GM21381 (cell line): ENCODE data around the gene TMEM140.
A peak's percentile ranks its signal among the peaks of the same experiment; 100 is the strongest.
"Not testable (repeated sequence)": the region's sequence is repeated elsewhere in the genome, so short reads cannot be mapped to it uniquely, and the experiment has no call there.

ENCODE experiments used
- ATAC-seq: cut with Tn5 transposase; IDR thresholded peaks from one replicate; pipeline ENCODE4 v1.9.1; 2021; ENCODE audit warnings: mild to moderate bottlenecking, moderate library complexity; ENCODE audit not compliant: unreplicated experiment

The TMEM140 gene

DNA sequence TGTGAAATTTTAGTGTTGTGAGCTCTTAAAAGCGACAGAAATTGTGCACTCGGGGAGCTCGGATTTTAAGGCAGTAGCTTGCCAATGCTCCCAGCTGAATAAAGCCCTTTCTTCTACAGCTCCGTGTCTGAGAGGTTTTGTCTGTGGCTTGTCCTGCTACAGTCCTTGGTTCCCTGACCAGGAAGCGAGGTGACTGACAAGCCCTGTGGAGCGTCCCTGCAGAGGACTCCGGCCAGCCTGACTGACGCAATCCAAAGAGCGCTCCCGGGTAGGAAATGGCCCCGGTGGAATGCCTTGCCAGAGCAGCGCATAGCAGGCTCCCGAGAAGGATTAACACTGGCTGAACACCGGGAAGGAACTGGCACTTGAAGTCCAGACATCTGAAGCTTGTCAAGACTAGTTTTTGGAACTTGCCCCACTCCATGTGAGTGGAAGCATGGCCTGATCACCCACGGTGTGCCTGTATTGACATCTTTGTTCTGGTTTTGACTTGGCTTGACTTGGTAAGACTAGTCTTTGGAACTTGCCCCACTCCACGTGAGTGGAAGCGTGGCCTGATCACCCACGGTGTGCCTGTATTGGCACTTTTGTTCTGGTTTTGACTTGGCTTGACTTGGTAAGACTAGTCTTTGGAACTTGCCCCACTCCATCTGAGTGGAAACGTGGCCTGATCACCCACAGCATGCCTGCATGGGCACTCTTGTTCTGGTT is 23.9 kb downstream of the TMEM140 start:
- ATAC-seq = not testable (repeated sequence)

DNA sequence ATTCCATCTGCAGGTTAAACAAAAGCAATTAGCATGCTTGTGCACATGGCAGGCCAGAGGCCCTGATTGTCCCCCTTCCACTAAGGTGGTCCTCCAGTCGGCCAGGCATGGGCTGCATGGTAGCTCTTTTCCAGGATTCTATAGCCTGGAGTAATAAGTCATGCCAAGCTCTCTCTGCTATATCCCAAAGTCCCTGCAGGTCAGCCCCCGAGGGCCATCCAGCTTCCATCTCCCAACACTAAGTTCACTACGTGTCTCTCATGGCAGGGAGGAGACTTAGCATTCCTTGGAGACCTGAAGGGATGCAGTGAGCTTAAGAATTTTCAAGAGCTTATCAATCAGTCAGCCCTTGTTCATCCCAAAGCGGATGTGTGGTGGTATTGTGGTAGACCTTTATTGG is 26.0 kb downstream of the TMEM140 start:
- not testable (repeated sequence) for ATAC-seq

DNA sequence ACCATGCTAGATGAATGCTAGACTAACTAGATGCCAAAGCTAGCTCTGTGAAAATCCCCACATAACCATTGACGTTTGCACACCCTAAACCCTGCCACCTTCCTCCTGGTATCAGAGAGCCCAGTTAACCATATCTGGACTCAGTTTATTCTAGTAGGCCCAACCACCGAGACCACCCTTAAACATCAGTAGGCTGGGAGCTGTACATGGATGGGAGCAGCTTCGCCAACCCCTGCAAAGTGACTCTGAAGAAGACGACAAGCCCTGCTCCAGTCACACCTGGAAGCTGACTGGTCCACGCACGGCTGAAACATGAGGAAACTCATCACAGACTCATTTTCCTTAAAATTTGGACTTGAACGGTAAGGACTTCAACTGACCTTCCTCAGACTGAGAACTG is 27.1 kb downstream of the TMEM140 start:
- no peak for ATAC-seq

- no peak for ATAC-seq
Measured at GRCh38 chr7:135175931-135176330, 28.1 kb downstream of the TMEM140 start.

- ATAC-seq = no peak
Measured at GRCh38 chr7:135177028-135177696, 29.3 kb downstream of the TMEM140 start.

GRCh38 chr7:135178364-135178763 is 30.5 kb downstream of the TMEM140 start:
- ATAC-seq = no peak

GRCh38 chr7:135179321-135179925 is 31.6 kb downstream of the TMEM140 start:
- ATAC-seq = no peak

GRCh38 chr7:135180122-135180521 is 32.2 kb downstream of the TMEM140 start:
- no peak for ATAC-seq

GRCh38 chr7:135181261-135181928 is 33.5 kb downstream of the TMEM140 start:
- ATAC-seq = no peak

- no peak for ATAC-seq
Measured at GRCh38 chr7:135181929-135182678, 34.2 kb downstream of the TMEM140 start.

GRCh38 chr7:135183478-135183877 is 35.6 kb downstream of the TMEM140 start:
- no peak for ATAC-seq

DNA sequence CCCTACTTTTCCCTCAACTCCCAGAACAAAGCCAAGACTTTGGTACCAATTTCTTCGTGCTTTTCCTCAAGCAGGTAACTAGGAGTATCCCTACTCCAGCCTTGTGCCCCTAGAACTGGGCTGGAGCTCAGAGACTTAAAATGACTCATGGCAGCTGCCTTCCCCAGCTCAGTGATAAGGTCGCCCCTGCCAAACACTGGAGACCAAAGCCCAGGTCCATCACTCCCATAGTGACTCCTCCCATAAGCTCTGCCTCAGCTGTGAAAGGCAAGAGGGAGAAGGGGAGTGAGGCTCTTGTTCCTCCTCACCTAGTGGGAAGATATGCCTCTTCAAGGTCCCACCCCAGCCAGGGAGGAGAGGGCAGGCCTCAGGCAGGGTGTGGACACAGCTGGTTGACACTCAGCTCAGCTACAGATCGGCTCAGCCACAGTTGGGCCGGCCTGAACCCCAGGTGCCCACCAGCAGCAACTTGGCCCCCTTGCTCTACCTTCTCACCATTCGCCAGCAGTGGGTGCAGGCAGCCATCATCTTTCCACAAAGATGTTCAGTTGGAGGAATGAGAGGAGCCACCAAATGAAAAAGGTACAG is 36.5 kb downstream of the TMEM140 start:
- no peak for ATAC-seq

- ATAC-seq = no peak
Measured at GRCh38 chr7:135185471-135186260, 37.8 kb downstream of the TMEM140 start.

- ATAC-seq = no peak
Measured at GRCh38 chr7:135186261-135186540, 38.3 kb downstream of the TMEM140 start.

DNA sequence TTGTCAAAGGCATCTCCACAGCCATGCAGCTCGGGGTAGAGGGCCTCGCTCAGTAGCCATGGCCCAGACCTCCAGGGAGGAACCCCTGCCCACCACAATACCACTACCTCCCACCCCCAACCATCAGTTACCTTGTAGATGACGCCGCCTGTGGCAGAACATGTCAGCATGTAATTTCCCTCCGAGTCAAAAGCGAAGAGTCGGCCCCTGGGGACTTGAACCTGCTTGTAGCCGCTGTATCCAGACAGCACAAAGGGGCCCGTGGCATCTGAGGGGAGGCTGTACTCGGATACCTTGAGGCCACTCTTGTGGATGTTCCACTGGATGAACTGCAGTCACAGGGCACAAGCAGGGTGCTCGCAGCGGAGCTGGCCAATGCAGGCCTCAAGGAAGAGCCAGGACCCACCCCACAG is 39.0 kb downstream of the TMEM140 start:
- ATAC-seq = no peak

DNA sequence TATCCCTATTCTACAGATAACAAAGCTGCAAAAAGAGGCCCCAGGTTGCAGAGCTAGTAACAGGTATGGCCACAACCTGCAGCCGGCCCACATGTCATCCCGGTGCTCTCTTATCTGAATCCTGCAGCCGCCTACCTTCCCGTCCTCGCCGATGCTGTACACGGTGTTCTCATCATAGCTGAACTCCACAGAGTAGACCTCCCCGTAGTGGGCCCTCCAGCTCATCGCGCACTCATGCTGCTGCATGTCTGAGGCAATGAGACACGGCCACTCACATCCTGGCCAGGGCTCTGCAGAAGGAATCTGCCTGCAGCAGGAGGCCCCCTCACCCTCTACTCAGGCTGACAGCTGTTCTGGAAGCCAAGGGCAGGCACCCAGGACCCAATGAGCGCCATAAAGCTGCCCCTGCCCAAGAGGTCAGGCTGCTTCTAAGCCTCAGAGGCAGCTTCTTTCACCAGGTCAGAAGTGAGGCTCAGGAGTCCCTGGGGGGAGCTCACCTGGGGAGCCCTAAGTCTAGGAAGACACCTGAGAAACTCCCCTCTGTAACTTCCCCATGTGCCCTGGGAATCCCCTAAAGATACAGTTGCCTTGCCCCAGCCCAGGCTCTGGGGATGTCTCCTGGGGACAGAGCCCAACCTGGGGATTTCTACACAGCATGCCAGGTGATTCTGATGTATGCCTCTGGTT is 40.6 kb downstream of the TMEM140 start:
- ATAC-seq = peak; percentile 39

DNA sequence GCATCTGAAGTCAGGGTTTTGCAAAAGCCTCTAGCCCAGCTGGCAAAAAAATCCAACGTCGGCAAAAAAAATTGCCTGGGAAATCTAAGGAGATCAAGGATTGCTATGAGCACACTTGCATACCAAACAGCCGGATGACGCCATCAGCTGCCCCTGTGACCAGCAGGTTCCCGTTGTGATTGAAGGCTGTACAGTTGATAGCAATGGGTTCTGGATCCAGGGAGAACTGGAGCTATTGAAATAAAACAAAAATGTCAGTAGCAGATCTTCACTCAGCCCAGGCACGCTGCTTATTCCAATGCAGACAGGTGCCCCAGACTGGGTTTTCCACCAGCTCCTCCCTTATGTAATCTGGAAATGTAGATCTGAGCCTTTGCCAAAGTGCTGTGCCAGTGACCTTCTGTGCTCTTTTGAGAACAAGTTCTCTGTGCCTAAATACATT is 41.4 kb downstream of the TMEM140 start:
- ATAC-seq = no peak

- ATAC-seq = no peak
Measured at GRCh38 chr7:135189961-135190360, 42.1 kb downstream of the TMEM140 start.

GRCh38 chr7:135190703-135191102 is 42.8 kb downstream of the TMEM140 start:
- no peak for ATAC-seq
